GM10248 (cell line): ENCODE results near the gene HOXB2.

ENCODE experiments used
- CTCF ChIA-PET: fragments of 300-600 bp; sonication (Branson Sonifier 250); formaldehyde crosslinking; extraction: SDS; loops from one replicate; lab custom pipeline; 2021; ENCODE audit warnings: antibody characterized with exemption; lab: Yijun Ruan, JAX
- POLR2A ChIA-PET: fragments of 350-650 bp; sonication (Branson Sonifier 250); formaldehyde crosslinking; extraction: SDS; loops from one replicate; lab custom pipeline; 2020; ENCODE audit warnings: antibody characterized with exemption; lab: Yijun Ruan, JAX
- DNase-seq: peaks from one replicate; pipeline ENCODE4 v3.0.0; 2012; ENCODE audit errors: extremely low spot score
- TF ChIP-seq, protein P1 (sequence below): IDR thresholded peaks from 2 replicates; pipeline ENCODE4 v1.5.1; 2012; ENCODE audit warnings: mild to moderate bottlenecking, low read depth; ENCODE audit errors: extremely low read depth, missing control alignments, control extremely low read depth

Gene HOXB2

DNA sequence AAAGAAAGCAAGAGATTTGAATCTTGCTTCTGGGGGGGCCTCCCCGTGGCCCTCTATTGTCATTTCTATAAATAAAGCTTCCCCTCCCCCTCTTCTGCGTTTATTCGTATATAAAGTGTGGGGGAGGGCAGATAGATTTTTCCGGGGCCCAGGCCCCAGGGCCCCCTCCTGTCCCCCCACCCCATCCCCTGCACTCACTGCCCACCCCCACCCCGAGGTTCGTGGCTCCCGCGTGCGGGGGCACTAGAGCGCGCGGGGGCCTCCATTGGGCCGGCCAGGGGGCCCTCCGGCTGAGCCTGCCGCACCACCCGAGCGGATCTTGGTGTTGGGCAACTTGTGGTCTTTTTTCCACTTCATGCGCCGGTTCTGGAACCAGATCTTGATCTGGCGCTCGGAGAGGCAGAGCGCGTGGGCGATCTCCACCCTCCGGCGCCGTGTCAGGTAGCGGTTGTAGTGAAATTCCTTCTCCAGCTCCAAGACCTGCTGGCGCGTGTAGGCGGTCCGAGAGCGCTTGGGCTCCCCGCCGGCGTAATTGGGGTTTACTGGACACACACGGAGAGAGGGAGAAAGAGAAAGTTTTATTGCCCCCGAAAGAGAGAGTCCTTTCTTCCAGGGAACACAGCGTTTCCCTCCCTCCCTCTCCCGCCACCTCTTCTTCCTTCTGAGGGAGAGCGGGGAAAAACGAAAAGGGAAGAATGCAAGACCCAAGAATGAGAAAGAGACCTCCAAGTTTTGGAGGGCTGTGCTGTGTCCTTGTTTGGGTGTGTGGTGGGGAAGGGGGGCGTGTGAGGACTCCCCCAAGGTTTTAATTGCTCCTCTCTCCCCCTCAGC is 31.8 kb upstream of the HOXB2 start:
- ChIA-PET POLR2A (no interaction called here), CTCF (interaction anchor here (1.5 kb wide), 1 partner anchor 9 kb away, joined by 5 read pairs; no protein-coding TSS in a partner anchor)
- DNase-seq: no peak
- TF ChIP-seq, protein P1, sequence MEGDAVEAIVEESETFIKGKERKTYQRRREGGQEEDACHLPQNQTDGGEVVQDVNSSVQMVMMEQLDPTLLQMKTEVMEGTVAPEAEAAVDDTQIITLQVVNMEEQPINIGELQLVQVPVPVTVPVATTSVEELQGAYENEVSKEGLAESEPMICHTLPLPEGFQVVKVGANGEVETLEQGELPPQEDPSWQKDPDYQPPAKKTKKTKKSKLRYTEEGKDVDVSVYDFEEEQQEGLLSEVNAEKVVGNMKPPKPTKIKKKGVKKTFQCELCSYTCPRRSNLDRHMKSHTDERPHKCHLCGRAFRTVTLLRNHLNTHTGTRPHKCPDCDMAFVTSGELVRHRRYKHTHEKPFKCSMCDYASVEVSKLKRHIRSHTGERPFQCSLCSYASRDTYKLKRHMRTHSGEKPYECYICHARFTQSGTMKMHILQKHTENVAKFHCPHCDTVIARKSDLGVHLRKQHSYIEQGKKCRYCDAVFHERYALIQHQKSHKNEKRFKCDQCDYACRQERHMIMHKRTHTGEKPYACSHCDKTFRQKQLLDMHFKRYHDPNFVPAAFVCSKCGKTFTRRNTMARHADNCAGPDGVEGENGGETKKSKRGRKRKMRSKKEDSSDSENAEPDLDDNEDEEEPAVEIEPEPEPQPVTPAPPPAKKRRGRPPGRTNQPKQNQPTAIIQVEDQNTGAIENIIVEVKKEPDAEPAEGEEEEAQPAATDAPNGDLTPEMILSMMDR: no peak

DNA sequence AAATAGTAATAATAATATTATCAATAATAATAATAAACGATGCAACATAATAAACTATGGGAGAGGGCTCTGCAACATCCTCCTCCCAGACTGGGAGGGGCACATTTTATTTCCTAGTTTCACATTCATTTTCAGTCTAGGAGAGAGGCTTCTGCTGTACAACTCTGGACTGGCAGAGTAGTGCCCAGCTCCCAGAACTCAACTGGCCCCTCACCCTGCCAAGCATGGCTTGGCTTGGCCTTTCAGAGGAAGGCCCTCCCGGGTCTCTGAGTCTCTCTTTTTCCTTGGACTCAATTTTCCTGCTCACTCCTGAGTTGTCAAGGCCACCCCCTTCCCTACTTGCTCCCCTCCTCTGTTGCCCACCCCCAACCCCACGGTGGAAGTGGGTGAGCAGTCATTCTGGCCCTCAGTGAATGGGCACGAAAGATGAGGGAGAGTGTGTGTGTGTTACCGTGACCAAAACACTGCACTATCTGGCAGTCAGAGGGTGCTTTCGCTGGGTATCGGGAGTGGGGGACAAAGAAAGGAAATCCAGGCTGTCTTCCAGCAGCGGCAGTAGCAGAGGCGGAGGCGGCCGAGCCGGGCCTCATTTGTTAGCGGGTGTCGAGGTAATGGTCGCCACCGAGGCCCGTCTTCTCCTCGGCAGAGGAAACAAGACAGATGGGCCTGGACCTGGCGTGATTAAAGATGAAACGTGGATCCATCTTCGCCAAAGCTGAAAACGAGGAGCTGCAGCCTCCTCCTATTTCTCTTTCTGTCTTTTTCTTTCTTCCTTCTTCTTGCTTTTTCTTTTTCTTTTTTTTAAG is 31.0 kb upstream of the HOXB2 start:
- no peak for DNase-seq
- CTCF ChIA-PET: no interaction called here
- TF ChIP-seq, protein P1: no peak
- POLR2A ChIA-PET: no interaction called here

DNA sequence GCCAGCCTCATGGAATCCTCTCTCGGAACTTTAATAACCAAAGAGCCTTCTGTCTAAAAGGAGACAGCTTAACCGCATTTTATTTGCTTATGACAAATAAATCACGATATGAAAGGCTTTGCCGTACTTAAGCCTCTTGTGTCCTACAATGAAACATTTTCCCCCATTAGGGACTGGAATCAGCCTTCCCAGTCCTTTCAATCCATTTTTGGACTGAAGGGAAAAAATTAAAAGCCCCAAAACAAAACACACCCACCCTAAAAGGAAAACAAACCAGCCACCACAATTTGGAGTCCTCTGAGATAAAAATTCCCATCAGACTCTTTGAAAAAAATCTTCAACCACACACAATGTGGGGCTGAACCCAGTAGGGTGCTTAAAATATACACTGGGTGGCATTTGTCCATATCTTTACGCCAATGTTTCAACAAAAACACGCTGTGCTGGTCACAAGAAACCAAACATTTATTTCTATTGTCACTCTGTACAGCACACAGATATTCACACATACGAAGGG is 30.2 kb upstream of the HOXB2 start:
- DNase-seq: no peak
- ChIA-PET CTCF (no interaction called here), POLR2A (no interaction called here)
- TF ChIP-seq, protein P1: no peak

DNA sequence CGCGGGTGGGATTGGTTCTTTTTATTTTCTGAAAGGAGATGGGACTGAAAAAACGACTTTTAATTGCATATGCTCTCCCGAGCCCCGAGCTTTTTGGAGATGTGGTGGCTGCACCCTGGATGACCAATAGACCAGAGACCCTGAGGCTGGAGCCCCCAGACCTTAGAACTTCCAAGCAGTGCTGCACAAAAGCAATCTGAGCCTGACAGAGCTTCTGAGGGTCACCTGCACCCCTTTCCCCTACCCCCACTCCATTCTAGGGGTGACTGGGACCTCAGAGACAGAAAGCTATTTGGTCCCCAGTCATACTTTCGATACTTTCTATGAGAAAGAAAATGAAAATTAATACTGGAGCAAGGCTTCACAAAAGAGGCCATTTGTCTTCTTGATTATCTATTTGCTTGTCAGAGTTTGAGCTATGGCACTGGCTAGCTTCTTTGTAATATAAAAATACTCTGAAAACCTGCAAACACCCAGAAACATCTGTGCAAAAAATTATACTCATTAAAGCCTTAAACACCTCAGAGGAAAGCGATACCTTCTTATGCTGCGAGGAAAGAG is 29.7 kb upstream of the HOXB2 start:
- ChIA-PET CTCF (interaction anchor here (1.0 kb wide), 1 partner anchor 104 kb away, joined by 3 read pairs; no protein-coding TSS in a partner anchor), POLR2A (no interaction called here)
- DNase-seq: no peak
- TF ChIP-seq, protein P1: no peak

DNA sequence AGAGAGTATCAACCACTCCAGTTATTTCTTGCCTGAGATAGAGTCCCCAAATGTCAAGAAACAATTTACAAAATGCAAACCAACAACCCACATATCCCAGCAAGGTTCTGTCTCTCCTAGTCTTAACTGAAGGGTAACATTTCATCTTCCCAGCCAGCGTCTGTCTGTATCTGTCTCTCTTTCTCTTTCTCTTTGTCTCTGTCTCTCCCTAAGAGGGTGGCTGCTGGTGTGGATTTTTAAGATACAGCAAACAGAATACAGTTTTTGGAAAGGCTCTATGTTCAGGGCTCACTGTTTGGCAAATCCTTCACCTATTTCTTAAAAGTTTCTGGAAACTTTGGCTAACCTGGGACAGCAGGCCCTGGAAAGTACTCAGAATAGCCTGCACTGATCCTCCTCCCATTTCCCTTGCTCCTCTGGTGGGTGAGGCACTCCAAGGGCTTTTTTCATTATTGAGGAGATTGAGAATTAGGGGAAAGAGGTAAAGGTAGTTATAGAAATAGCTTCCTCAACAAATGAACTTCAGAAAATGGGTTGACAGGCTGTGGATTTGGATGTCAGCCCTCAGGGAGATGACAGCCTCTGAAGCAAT is 27.0 kb upstream of the HOXB2 start:
- TF ChIP-seq, protein P1: no peak
- no peak for DNase-seq
- ChIA-PET CTCF (interaction anchor here (1.0 kb wide), 1 partner anchor 9 kb away, joined by 3 read pairs; no protein-coding TSS in a partner anchor), POLR2A (no interaction called here)
